H4 (cell line): Measurements from ENCODE around the gene SNCA. TPM values are rescaled to one million over a fixed set of nuclear protein-coding genes. Genes with fewer than 3 reads are reported as not detected.

Experiments
- DNase-seq: peaks from one replicate; pipeline ENCODE4 v3.0.0-alpha.2; 2015; ENCODE audit warnings: low spot score
- total RNA-seq: library from RNA; depleted of rRNA; stranded (reverse); fragments of >200 nt; shearing (Covaris generic); gene quantifications from 2 replicates; pipeline ENCODE4 v1.2.3, GENCODE V29; 2014

SNCA gene
- total RNA-seq, 1 experiment from 2014 or later: 29.6 TPM

DNA sequence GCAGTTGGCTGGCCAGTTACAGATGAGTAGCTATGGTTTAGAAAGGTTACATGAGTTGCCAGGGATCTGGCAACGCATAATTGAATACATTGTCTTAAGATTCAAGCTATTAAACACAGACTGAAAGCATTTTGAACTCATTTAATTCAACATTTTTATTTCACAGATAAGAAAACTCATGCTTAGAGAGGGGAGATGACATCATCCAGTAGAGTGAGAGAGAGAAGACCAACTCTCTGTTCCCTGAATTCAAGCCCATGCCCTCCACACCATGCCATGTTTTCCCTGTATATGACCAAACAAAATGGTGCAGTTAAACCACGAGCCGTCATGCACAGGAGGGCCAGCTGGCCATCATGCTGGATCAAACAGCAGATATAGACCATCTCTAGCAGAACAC lies 22.6 kb downstream of the SNCA start:
- no peak for DNase-seq

- DNase-seq: no peak
Observed at GRCh38 chr4:89813197-89813596, 23.8 kb downstream of the SNCA start.

DNA sequence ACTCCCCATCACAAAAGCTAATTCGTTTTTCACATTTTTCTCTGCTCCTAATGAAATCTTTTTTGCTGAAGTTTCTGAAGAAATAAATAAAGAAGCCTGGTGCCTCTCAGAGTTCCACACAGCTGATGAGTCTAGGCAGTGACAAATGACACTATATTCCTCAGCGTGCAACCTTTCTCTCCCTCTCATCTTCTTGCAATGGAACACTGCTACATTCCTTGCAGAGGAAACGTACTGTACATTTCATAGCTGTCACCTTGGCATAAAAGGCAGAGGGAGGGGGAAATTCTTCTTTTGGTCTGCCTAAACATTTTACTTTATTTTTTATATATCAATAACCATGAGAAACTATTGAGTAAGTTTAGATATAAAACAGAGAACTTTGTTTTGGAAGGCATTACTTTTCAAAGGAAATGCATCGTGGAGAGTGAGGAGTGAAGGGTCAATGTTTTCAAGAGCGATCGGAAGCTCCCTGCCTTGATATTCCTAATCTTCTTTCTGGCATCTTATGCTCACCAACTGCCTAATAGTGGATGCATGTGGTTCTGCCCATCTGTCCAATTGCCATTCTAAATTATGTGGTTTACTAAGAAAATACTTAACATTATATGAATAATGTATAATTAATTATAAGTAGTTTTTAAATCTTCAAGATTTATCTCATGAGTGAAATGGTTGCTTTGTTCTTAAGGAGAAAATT lies 29.4 kb downstream of the SNCA start:
- no peak for DNase-seq

GRCh38 chr4:89805297-89805696 lies 31.7 kb downstream of the SNCA start:
- no peak for DNase-seq

- no peak for DNase-seq
Observed at GRCh38 chr4:89803915-89804314, 33.0 kb downstream of the SNCA start.

DNA sequence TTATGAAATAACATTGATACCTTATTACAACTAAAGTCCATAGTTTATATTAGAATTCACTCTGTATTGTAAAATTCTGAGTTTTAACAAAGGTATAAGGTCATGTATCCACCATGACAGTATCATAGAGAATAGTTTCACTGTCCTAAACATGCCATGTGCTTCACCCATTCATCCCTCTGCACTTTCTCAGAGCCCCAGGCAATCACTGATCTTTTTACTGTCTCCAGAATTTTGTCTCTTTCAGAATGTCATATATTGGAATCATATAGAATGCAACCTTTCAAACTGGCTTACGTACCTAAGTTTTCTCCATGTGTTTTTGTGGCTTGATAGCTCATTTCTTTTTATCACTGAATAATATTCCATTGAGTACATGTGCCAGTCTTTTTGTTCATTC lies 33.9 kb downstream of the SNCA start:
- no peak for DNase-seq

GRCh38 chr4:89800527-89801103 lies 36.3 kb downstream of the SNCA start:
- peak; percentile 32 for DNase-seq

- DNase-seq: peak; percentile 13
Observed at GRCh38 chr4:89800012-89800516, 36.9 kb downstream of the SNCA start.

DNA sequence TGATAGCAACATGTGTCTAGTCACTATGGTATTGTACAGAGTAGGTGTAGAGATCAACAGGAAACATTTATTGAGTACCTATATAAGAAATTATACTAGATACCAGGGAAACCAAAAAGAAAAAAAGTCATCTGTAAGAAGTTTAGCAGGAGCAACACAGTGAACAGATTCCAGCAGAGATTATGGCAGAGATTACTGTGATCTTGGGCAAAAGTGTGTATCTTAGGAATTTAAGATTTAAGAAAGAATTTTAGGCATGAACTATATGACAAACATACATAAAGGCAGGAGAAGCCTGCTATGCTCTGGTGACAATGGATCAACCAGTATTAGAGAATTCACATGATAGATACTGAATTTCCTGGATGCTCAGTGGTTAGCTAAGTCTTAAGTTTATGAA lies 37.9 kb downstream of the SNCA start:
- DNase-seq: no peak

- peak; percentile 28 for DNase-seq
Observed at GRCh38 chr4:89797117-89797516, 39.8 kb downstream of the SNCA start.

- peak; percentile 49 for DNase-seq
Observed at GRCh38 chr4:89788206-89789072, 48.5 kb downstream of the SNCA start.

- DNase-seq: no peak
Observed at GRCh38 chr4:89784686-89785231, 52.2 kb downstream of the SNCA start.

- DNase-seq: no peak
Observed at GRCh38 chr4:89781321-89781720, 55.6 kb downstream of the SNCA start.

DNA sequence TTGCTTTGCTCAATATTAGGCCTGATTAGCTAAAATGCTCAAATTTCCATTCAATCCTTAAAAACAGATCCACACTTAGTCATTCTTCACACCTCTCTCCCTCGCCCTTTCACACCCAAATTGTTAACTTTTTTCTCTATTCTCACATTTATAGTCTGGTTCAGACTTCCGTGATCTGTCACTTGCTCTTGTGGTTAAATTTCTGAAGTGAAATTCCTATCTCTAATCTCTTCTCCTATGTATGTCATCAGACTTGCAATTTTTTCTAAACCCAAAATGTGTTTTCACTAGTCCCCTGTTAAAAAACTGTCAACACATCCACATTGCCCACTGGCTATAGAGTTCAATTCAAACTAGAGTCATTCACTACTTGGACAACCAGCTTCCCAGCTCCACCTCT lies 63.2 kb downstream of the SNCA start:
- no peak for DNase-seq

DNA sequence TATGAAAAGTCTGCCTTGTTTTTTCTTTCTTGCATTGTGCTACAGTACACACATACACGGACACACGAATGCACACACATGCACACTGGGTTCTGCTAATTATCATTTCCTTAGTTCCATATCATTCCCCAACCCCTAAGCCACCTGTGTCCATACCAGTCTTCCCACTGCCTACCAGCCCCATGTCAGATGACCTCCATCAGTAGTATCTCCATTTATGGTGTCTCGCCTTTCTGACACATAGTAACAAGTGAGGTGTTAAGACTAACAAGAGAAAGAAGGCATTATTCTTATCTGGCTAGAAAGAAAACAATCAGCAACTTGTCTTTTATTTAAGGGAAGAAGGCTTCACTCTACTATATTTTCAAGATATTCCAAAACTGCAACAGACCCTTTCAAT lies 67.1 kb downstream of the SNCA start:
- DNase-seq: no peak

DNA sequence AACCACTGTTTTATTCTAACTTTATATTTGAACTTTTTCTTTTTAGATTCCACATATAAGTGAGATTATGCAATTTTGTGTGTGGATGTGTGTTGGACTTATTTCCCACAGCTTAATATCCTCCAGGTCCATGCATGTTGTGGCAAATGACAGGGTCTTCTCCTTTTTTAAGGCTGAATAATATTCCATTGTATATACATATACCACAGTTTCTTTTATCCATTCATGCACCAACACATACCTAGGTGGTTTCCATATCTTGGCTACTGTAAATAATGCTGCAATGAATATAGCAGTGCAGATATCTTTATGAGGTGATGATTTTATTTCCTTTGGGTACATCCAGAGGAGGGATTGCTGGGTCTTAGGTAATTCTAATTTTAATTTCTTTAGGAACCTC lies 69.0 kb downstream of the SNCA start:
- DNase-seq: no peak

DNA sequence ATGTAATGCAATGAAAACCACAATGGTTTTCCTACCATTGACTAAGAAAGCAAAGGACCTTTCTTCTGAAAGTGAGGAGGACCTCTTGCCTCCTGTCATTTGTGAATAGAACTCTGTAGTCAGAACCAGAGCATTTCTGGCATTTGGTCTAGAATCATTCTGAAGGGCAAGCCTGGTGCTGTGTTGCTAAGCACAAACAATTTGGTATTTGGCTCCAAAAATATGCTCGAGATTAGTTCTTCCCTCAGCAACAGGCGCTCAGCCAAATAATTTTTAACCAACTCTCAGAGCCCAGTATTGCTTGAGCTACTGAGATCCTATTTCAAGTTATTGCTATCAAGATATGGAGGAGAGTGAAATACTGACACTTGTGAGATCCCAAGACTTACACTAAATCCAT lies 71.0 kb downstream of the SNCA start:
- peak; percentile 16 for DNase-seq

DNA sequence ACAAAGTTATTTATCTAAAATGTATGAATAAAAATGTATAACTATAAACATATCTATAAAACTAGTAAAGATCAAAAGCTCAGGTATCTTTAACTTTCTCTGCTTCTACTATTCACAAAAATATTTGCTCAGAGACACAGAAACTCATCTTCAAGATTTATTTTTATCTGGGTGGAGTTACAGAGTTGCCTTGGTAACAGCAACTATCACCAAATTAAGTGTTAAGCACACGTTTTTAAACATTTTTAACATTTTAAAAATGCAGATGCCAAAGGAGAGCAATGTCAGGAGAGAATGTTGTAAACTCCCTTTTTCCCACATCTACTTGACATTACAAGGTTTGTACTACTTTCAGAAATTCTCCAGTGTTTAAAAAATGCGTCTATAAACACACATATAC lies 71.4 kb downstream of the SNCA start:
- no peak for DNase-seq

GRCh38 chr4:89762311-89762710 lies 74.7 kb downstream of the SNCA start:
- no peak for DNase-seq

DNA sequence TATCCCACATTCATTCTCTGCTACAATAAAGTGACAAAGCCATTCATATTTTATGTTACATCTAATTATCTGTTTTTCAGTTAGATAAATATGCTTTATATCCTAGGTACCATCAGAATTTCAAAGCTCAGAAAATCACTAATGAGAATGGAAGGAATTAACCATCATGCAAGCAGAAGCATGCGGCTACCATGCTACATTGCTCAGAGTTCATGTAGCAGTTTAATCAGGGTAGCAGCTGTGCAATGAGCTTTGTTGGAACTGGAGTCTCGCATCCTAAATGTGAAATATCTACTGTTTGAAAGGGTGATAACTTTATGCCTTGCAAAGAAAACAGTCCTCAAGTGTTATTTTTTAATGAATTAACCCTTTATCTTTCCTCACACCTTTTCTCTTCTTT lies 77.5 kb downstream of the SNCA start:
- no peak for DNase-seq

GRCh38 chr4:89757154-89757719 lies 79.7 kb downstream of the SNCA start:
- DNase-seq: no peak

DNA sequence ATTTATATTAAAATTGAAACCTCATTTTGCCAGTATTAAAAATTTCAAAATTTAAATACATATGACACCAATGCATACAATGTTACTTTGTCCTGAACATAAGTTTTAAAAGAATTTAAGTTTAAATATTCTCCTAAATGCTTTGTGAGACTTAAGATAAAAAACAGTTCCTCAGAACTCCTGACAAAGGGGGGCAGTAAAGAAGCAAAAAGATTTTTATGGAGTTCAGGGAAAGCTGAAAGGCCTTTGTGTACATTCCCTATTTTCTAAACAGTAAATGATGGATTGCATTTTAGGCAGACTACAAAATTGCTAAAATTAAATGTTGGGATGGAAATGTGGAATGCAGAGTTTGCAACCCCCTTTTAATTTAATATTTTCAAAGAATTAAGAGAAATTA lies 81.7 kb downstream of the SNCA start:
- DNase-seq: peak; percentile 8
